Measurements from ENCODE around the gene SPRR5.

- TF ChIP-seq SMC3 (IDR thresholded peaks at IDR 0.05; ENCODE audit: low read depth, low read length) (no peak), FOSL2 (IDR thresholded peaks at IDR 0.05; ENCODE audit: borderline replicate concordance, low read depth) (no peak; the same call in 1 of the 2 replicates), MAX (IDR thresholded peaks at IDR 0.05; ENCODE audit: low read depth) (no peak)
- TF ChIP-seq, protein P1, sequence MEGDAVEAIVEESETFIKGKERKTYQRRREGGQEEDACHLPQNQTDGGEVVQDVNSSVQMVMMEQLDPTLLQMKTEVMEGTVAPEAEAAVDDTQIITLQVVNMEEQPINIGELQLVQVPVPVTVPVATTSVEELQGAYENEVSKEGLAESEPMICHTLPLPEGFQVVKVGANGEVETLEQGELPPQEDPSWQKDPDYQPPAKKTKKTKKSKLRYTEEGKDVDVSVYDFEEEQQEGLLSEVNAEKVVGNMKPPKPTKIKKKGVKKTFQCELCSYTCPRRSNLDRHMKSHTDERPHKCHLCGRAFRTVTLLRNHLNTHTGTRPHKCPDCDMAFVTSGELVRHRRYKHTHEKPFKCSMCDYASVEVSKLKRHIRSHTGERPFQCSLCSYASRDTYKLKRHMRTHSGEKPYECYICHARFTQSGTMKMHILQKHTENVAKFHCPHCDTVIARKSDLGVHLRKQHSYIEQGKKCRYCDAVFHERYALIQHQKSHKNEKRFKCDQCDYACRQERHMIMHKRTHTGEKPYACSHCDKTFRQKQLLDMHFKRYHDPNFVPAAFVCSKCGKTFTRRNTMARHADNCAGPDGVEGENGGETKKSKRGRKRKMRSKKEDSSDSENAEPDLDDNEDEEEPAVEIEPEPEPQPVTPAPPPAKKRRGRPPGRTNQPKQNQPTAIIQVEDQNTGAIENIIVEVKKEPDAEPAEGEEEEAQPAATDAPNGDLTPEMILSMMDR (IDR thresholded peaks at IDR 0.05) = no peak
Observed at GRCh38 chr1:152954436-152954835, 7.4 kb downstream of the SPRR5 start.
